DMS114 treated with DMSO at 0.1 percent for 48 hours (cell line): ENCODE data around the gene CALML5.

Experiments used
- DNase-seq: peaks from one replicate; lab custom pipeline; 2025; ENCODE audit not compliant: unreplicated experiment; lab: John Stamatoyannopoulos, UW

CALML5 gene, protein sequence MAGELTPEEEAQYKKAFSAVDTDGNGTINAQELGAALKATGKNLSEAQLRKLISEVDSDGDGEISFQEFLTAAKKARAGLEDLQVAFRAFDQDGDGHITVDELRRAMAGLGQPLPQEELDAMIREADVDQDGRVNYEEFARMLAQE

DNA sequence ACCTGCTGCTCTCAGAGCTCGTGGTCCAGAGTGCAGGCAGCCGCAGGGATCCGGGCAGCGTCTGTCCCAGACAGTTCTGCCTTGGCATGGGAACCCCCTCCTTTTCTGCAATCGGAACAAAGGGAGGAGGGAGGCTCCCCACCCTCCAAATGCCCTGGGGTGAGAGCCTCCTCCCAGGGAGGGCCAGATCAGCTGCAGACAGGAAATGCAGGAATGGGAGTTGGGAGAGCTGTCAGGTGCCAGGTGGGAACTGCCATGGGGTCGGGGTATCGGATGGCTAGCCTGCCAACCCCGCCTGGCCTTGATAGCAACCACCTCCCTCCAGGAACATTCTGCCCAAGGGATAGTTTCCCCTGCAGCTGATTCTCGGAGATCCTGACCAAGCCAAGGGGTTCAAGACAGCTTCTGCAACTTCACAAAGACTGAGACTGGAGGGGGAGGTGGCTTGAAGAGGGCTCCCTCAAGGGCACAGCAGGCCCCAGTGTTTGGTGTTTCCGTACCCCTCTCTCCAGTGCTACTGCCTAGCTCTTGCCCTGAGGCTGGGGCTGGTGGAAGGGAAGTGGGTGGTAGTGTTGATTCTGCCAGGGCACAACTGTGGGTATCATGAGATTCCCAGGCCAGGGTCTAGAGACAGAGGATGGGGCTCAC is at the start of gene CALML5:
CALML5 (minus strand) TSS at position 78 of the 648 bp plus-strand sequence. CDS start 132 bp downstream, outside the sequence.
- no peak for DNase-seq

DNA sequence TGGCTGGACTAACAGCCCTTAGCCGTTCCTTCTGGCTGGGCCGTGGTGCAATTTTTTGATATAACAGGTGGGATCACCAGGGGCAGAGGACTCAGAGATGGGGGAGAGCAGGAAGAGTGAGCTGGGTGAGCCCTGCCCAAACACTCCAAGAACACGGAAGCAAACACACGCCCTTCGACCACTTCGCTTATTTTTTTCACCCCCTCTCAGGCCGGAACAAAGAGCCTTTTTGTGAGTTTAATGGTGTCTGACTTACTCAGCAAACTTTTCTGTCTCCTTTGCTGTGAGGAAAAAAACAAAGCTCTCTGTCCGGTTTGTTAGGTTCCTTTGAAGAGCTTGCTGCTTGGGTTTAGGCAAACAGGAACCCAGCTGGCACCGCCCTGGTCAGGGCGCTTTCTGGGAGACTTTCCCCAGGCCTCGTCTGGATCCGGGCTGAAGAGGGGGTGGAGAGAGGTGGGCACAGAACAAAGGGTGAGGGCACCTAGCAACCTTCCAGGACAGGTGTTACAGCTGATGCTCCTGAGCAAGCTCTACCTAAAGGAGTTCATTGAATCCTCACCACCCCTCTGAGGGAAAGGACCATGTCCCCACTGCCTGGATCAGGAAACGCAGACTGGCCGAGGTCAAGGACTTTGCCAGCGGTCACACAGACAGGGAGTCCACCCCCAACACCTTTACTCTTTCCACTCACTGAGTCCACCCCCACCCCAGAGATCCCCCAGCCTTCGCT is 48.7 kb upstream of the CALML5 start:
- DNase-seq, result no peak

DNA sequence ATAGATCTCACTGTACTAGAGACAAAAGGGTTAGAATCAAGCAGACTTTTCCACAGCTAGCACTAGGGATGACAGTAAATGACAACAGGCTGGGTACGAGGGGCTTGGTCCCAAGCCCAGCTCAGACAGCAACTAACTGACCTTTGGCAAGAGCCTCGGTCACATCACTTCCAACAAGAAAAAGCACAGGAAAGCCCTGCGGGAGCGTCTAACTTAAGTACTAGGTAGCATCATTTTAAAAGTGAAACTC is 48.2 kb upstream of the CALML5 start:
- no peak for DNase-seq

- DNase-seq, result no peak
These were observed 47.7 kb upstream of the CALML5 start for GRCh38 chr10:5546891-5547680.

DNA sequence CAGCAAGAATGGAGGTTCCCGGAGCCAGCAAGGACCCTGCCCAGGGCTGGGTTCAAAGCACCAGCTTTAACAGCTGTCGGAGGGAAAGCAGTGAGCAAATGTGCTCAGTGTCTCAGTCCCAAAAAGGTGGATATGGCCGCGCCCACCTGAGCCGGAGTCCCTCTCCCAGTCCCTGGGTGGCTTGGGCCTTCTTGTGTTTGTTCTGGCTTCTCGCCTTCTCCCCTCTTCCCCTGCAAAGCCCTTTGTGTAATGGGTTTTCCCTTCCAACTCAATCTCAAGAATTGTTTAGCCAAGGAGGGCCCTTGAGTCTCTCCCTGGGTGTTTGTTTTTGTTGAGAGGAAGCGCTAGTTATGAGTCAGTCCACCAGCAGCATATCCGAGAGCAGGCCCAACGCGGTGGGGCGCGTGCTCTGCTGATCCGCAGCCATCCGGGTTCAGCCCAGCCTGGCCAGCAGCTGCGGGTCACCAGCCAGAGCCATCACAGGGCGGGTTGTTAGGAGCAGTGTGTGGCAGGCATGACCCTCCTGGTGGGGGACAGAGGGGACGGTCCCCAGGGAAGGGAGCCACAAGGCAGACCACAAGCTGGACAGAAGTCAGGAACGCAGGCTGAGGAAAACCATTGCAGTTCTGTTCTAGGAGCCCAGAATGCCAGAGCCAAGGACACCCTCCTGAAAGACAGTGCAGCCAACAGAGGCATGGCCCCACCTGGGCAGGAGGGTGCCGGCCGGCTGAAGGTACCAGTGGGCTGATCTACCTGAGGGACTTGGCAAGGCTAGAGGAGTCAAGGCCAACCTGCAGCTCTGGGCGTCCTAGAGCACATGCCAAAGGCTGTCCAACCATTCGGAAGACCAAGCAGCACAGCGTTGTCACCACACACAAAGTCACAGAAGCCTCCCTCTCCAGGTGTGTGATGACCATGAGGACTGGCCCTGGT is 46.7 kb upstream of the CALML5 start:
- DNase-seq, result no peak

GRCh38 chr10:5545426-5545777 is 46.0 kb upstream of the CALML5 start:
- no peak for DNase-seq

DNA sequence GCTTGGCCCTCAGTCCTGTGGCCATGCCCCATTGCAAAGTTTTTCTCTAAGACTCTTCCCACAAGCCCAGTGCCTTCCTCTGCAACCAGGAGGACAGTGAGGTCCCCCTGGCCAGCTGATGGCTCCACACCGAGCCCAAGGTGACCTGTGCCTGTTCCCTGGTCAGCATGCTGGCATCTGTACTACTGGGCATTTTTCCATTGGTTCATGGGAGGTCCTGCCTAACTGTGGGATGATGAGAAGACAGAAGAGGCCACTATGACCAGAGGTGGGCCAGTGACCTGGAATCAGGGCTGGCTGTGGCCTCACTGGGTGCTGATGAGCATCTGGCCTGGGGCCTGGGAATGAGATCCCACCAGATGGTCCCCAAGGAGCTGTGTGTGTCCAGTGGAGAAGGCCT is 45.6 kb upstream of the CALML5 start:
- no peak for DNase-seq

- no peak for DNase-seq
These were observed 44.9 kb upstream of the CALML5 start for GRCh38 chr10:5544216-5544805.

GRCh38 chr10:5543623-5544022 is 44.3 kb upstream of the CALML5 start:
- no peak for DNase-seq

DNA sequence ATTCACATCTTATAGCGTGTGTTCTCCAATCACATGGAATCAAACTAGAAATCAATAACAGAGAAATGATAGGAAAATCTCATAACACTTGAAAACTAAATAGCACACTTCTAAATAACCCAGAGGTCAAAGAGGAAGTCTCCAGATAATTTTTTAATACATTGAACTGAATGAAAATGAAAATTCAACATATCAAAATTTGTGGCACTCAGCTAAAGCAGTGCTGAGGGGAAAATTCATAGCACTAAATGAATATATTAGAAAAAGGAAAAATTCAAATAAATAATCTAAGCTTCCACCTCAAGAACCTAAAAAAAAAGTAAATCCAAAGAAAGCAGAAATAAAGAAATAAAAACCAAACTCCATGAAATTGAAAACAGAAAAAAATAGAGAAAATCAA is 42.7 kb upstream of the CALML5 start:
- DNase-seq, result no peak

GRCh38 chr10:5540891-5541290 is 41.5 kb upstream of the CALML5 start:
- no peak for DNase-seq

DNA sequence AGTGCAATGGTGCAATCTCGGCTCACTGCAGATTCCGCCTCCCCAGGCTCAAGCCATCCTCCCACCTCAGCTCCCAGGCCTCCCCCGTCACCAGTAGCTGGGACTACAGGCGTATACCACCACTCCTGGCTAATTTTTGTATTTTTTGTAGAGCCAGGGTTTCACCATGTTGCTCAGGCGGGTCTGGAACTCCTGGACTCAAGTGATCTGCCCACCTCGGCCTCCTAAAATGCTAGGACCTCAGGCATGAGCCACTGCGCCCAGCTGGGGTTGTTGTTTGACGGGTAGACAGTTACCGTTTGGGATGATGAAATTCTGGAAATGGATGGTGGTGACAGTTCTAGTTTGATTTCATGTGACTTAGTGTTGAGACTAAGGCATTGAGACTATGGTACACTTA is 40.7 kb upstream of the CALML5 start:
- no peak for DNase-seq

DNA sequence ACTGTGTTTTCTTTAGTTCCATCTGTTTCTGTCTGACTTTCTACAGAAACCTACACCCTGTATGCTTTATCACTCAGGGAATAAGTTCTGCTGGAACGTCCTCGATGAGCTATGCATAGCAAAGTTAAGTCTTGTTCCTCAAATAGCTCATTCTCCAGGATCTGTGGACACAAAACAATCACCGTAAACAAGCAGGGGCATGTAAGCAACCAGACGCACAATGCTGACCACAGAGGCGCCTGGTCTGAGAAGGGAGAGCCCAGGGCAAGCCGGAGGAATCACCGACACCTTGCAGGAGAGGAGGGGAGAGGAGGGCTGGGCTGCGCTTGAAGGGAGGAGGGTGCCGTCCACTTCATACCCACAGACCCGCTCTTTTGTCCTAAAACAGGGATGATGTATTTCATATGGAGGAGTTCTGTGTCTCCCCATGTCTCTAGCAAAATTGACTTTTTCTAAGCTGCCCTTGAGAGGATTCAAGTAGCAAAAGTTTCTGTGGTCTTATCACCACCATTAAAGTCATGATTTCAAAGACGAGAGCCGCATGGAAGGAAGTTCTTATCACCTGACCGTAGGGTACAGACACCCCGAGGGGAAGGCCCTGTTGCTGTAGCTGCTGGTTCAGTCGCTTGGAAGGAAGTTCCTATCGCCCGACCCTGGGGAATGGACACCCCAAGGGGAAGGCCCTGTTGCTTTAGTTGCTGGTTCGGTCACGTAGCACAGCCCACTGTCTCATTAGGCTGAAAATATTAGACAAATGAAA is 39.7 kb upstream of the CALML5 start:
- no peak for DNase-seq

DNA sequence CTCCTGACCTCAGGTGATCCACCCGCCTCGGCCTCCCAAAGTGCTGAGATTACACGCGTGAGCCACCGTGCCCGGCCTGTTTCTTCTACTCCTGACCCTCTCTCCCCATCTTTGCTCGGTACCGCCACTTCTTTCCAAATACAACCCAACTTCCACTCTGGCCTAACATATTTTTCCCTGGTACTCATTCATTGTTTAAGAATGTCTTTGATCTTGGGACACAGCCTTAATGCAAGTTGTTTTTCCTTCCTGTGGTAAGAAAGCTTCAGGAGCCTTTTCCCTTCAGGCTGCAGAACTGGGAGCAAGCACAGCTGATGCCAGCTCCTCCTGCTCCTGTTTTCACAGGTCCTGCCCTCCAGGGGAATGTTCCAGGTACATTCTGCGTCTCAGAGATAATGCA is 39.1 kb upstream of the CALML5 start:
- DNase-seq, result no peak

GRCh38 chr10:5537684-5538083 is 38.3 kb upstream of the CALML5 start:
- DNase-seq, result no peak

GRCh38 chr10:5536486-5537081 is 37.2 kb upstream of the CALML5 start:
- no peak for DNase-seq

DNA sequence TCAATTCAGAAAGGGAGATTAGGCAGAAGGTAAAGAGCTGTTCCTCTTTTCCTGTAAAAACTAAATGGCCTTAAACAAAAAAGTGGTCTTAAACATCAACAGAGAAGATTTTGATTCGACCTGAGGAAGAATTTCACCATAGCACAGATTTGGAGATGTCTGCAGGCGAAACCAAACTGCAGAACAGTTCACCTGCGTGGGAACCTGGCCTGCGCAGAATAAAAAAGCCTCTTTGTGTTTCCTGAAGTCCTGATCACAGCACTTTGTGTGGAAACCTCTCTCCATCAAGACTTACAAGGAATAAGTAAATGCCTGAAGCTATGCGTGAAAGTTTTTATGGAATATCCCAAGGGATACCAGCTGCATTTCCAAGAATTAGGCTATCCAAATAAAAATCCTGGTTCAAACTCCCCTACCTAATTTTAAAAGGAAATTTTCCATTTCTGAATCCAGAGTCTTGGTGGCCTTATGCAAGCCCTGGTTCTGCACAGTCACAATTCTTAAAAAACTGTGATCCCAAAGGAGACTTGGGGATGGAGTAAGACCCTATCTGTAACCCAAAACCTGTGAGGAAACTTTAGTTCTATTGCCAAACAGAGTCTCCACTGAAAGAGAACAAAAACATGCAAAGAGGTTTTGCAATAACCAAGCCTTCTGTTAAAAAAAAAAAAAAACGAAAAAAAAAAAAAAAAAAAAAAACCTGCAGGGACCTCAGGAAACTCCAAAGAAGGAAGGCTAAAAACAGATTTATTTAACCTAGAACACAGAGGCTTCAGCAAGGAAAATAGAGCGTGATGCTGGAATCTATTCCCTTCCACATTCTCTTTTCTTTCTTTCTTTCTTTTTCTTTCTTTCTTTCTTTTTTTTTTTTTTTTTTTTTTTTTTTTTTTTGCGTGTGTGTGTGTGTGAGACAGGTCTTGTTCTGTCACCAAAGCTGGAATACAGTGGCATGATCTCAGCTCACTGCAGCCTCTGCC is 35.8 kb upstream of the CALML5 start:
- no peak for DNase-seq

GRCh38 chr10:5534051-5534821 is 34.9 kb upstream of the CALML5 start:
- no peak for DNase-seq
